GM12878 (cell line): ENCODE results near the gene NMRK1.

ENCODE experiments used
- RELA ChIP-seq: fragments of 450-650 bp; IDR thresholded peaks from 2 replicates; pipeline ENCODE4 v1.8.0; 2014; ENCODE audit warnings: borderline replicate concordance; ENCODE audit not compliant: partially characterized antibody
- TAF1 ChIP-seq: IDR thresholded peaks from 2 replicates; pipeline ENCODE4 v1.6.1; 2011; ENCODE audit warnings: mild to moderate bottlenecking, low read depth, low read length, borderline replicate concordance
- TF ChIP-seq, protein P1 (sequence below), 3 experiments: IDR thresholded peaks in 2 of 3; conservative IDR thresholded peaks in 1 of 3; 2 replicates each; pipeline ENCODE4 v1.5.1; 2011; ENCODE audit warnings: low read depth in 3 of 3, low read length in 3 of 3, mild to moderate bottlenecking in 3 of 3, control low read depth in 2 of 3, moderate library complexity in 2 of 3, inconsistent platforms in 1 of 3, mixed read lengths in 1 of 3; ENCODE audit not compliant: control insufficient read depth in 2 of 3, insufficient read depth in 1 of 3; ENCODE audit errors: extremely low read depth in 1 of 3

DNA sequence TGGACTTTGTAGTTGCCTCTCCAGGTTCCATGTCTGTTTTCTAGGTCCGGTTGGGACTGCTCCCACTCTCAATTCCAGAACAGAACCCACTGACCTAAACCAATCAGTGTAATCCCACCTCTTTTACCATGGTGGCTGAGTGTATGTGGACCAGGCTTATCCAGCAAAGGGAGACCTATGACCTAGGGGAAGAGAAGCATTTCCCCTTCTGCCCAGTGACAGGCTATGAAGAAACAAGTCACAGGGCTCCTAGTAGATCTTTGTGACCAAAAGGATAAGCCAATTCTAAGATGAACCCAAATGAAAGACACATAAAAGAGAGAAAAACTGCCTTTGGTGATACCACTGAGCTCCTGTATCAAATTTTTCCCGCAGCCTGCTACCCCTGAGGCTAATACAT is 6.3 kb downstream of the NMRK1 start:
- TF ChIP-seq, protein P1, sequence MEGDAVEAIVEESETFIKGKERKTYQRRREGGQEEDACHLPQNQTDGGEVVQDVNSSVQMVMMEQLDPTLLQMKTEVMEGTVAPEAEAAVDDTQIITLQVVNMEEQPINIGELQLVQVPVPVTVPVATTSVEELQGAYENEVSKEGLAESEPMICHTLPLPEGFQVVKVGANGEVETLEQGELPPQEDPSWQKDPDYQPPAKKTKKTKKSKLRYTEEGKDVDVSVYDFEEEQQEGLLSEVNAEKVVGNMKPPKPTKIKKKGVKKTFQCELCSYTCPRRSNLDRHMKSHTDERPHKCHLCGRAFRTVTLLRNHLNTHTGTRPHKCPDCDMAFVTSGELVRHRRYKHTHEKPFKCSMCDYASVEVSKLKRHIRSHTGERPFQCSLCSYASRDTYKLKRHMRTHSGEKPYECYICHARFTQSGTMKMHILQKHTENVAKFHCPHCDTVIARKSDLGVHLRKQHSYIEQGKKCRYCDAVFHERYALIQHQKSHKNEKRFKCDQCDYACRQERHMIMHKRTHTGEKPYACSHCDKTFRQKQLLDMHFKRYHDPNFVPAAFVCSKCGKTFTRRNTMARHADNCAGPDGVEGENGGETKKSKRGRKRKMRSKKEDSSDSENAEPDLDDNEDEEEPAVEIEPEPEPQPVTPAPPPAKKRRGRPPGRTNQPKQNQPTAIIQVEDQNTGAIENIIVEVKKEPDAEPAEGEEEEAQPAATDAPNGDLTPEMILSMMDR (IDR thresholded peaks at IDR 0.05 in 2 of 3, conservative IDR thresholded peaks at IDR 0.05 in 1 of 3; ENCODE audit: control insufficient read depth in 2 of 3, extremely low read depth in 1 of 3, insufficient read depth in 1 of 3, low read depth in 3 of 3, low read length in 3 of 3), result no peak
- TF ChIP-seq RELA, result no peak
- no peak for TF ChIP-seq TAF1
